Spleen (tissue), 7 donors: ENCODE results near the gene ZMYM2.

ENCODE experiments used
- POLR2A ChIP-seq, 3 donors: fragments of 450-650 bp; IDR thresholded peaks; one replicate each; pipeline ENCODE4 v1.5.1; 2017; ENCODE audit warnings: antibody characterized with exemption in 3 of 3, mild to moderate bottlenecking in 1 of 3
- POLR2AphosphoS5 ChIP-seq, 3 donors: sonication (generic); formaldehyde crosslinking; IDR thresholded peaks; one replicate each; pipeline ENCODE4 v1.5.1; 2017; ENCODE audit warnings: antibody characterized with exemption in 3 of 3
- TF ChIP-seq, protein P1 (sequence below), 11 experiments: fragments of 200-600 bp in 7 of 11; fragments of 450-650 bp in 4 of 11; sonication (generic) in 4 of 11; IDR thresholded peaks in 8 of 11; conservative IDR thresholded peaks in 3 of 11; 1 replicate in 7 of 11; 2 replicates in 4 of 11; pipeline versions ENCODE4 v1.4.0 to v1.8.0; 2016 to 2021; ENCODE audit warnings: antibody characterized with exemption in 11 of 11, inconsistent platforms in 4 of 11, mild to moderate bottlenecking in 1 of 11
- donor health status: DM: no; HTN: no; CAD: no; lungs with moderate emphysema.
- donor health status: DM: no; HTN: no; CAD: no.
- donor health status: DM: no; HTN: no; CAD: no.

DNA sequence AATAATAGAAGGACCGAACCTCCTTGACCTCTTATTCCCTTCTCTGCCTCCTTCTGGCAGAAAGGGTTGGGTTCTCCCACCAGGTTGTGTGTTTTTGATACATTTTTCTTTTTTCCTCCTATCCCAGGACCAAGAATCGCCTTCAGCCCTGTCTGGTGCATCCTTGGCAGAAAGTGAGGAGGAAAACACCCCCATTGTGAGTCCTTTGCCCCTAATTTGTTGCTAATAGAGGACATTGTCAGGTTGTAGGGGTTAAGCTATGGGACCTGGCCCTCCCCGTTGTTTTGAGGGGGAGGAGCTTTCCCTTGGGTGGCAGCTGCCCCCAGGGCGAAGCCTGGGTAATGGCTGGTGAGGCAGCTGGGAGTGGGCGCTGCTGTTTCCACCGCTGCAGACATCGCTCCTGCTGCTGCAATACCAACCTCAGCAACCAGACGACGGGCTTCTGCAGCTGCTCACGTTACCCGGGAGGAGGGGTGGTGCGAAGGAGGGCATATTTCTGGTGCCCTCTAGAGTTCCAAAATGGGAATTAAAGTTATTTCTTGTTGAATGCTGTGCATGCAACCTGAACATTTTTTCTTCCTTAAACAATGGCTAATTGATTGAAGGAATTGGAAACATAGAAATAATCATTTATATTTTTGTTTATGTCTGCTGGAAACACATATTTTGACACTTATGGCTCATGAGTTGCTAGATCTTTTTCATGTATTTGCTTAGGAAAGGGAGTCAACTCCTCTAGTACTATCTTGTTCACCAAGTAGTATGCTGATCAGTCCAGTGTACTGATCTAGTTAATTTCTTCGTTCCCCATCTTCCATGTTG, 1.5 kb downstream of the ZMYM2 start:
- TF ChIP-seq, protein P1, sequence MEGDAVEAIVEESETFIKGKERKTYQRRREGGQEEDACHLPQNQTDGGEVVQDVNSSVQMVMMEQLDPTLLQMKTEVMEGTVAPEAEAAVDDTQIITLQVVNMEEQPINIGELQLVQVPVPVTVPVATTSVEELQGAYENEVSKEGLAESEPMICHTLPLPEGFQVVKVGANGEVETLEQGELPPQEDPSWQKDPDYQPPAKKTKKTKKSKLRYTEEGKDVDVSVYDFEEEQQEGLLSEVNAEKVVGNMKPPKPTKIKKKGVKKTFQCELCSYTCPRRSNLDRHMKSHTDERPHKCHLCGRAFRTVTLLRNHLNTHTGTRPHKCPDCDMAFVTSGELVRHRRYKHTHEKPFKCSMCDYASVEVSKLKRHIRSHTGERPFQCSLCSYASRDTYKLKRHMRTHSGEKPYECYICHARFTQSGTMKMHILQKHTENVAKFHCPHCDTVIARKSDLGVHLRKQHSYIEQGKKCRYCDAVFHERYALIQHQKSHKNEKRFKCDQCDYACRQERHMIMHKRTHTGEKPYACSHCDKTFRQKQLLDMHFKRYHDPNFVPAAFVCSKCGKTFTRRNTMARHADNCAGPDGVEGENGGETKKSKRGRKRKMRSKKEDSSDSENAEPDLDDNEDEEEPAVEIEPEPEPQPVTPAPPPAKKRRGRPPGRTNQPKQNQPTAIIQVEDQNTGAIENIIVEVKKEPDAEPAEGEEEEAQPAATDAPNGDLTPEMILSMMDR (IDR thresholded peaks at IDR 0.05 in 8 of 11, conservative IDR thresholded peaks at IDR 0.05 in 3 of 11), result peak; percentile 84 to 94 (median 92)
- peak; percentile 84 to 89 (median 87) for TF ChIP-seq POLR2AphosphoS5 (IDR thresholded peaks at IDR 0.05)
- TF ChIP-seq POLR2A (IDR thresholded peaks at IDR 0.05), result peak in 1 of 3 donors; percentile 45
